H1 (cell line): ENCODE measurements around the gene PDGFRA. TPM values are rescaled to one million over a fixed set of nuclear protein-coding genes. Genes with fewer than 3 reads are reported as not detected.

Source experiments
- CTCF ChIA-PET: fragments of 300-600 bp; sonication (Branson Sonifier 250); formaldehyde crosslinking; loops from one replicate; lab custom pipeline; 2021; ENCODE audit not compliant: partially characterized antibody; lab: Charles Lee
- POLR2A ChIA-PET: fragments of 300-600 bp; sonication (Branson Sonifier 250); formaldehyde crosslinking; loops from one replicate; lab custom pipeline; 2021; ENCODE audit warnings: inconsistent platforms; ENCODE audit not compliant: partially characterized antibody; lab: Charles Lee
- DNase-seq, 2 experiments: peaks; one replicate each; pipeline versions ENCODE4 v3.0.0 to v3.0.0-alpha.2; 2010 to 2022; ENCODE audit warnings: low spot score in 2 of 2, low read depth in 1 of 2, mixed read lengths in 1 of 2
- FAIRE-seq: peaks from 2 replicates; lab custom pipeline; 2011; peaks lifted over from hg19 to GRCh38; lab: Jason Lieb, UNC
- H2AFZ ChIP-seq: 2 replicates; pipeline ENCODE4 v1.8.1; 2012; ENCODE audit warnings: low read length, inconsistent platforms
- H2AK5ac ChIP-seq: 2 replicates; pipeline ENCODE4 v1.6.1; 2013; ENCODE audit warnings: low read depth, low read length
- H2BK120ac ChIP-seq: replicated peaks from 2 replicates; pipeline ENCODE3; 2013; ENCODE audit warnings: low read depth, low read length, inconsistent platforms
- H2BK12ac ChIP-seq: 2 replicates; pipeline ENCODE4 v1.6.1; 2013; ENCODE audit warnings: low read depth, low read length
- H2BK15ac ChIP-seq: 2 replicates; pipeline ENCODE4 v1.6.1; 2013; ENCODE audit warnings: low read length
- H2BK20ac ChIP-seq: 2 replicates; pipeline ENCODE4 v1.6.1; 2013; ENCODE audit warnings: low read length
- H2BK5ac ChIP-seq: 2 replicates; pipeline ENCODE4 v1.6.1; 2013; ENCODE audit warnings: low read depth, low read length
- H3K14ac ChIP-seq: 2 replicates; pipeline ENCODE4 v1.6.1; 2013; ENCODE audit warnings: inconsistent platforms; ENCODE audit not compliant: insufficient read length
- H3K18ac ChIP-seq: 2 replicates; pipeline ENCODE4 v1.6.1; 2013; ENCODE audit warnings: low read length; ENCODE audit errors: extremely low read depth
- H3K23ac ChIP-seq: 2 replicates; pipeline ENCODE4 v1.6.1; 2013; ENCODE audit warnings: inconsistent platforms; ENCODE audit not compliant: insufficient read length
- H3K23me2 ChIP-seq: 2 replicates; pipeline ENCODE4 v1.6.1; 2013; ENCODE audit warnings: low read depth, low read length
- H3K27ac ChIP-seq: 2 replicates; pipeline ENCODE4 v1.6.1; 2011; ENCODE audit warnings: low read depth, low read length, inconsistent platforms
- H3K27me3 ChIP-seq, 4 experiments: replicated peaks in 1 of 4; 1 replicate in 1 of 4; 2 replicates in 3 of 4; pipeline versions ENCODE4 v1.6.1 to v1.8.1; 2011 to 2013; ENCODE audit warnings: low read length in 3 of 4, mild to moderate bottlenecking in 3 of 4, inconsistent platforms in 2 of 4, mixed read lengths in 2 of 4, moderate library complexity in 1 of 4; ENCODE audit not compliant: control insufficient read depth in 3 of 4, insufficient read depth in 3 of 4; ENCODE audit errors: extremely low read depth in 1 of 4
- H3K36me3 ChIP-seq, 4 experiments: 2 replicates each; pipeline versions ENCODE4 v1.6.1 to v1.8.1; 2011 to 2013; ENCODE audit warnings: mild to moderate bottlenecking in 4 of 4, low read length in 3 of 4, moderate library complexity in 2 of 4, control low read depth in 1 of 4, inconsistent platforms in 1 of 4; ENCODE audit not compliant: insufficient read depth in 4 of 4, control insufficient read depth in 2 of 4
- H3K4ac ChIP-seq: replicated peaks from 2 replicates; pipeline ENCODE3; 2013; ENCODE audit warnings: low read length, low read depth, mixed read lengths, inconsistent platforms; ENCODE audit not compliant: insufficient read length
- H3K4me1 ChIP-seq, 4 experiments: replicated peaks in 1 of 4; 1 replicate in 1 of 4; 2 replicates in 3 of 4; pipeline versions ENCODE4 v1.6.1 to v1.8.1; 2011 to 2013; ENCODE audit warnings: low read length in 3 of 4, inconsistent platforms in 2 of 4, mixed read lengths in 1 of 4; ENCODE audit not compliant: insufficient read depth in 4 of 4, control insufficient read depth in 3 of 4
- H3K4me2 ChIP-seq, 2 experiments: 2 replicates each; pipeline versions ENCODE4 v1.6.1 to v1.8.1; 2011 to 2013; ENCODE audit warnings: low read depth in 2 of 2, low read length in 2 of 2, control low read depth in 1 of 2, inconsistent platforms in 1 of 2, mild to moderate bottlenecking in 1 of 2; ENCODE audit not compliant: insufficient read depth in 1 of 2
- H3K4me3 ChIP-seq, 4 experiments: fragments of 200-600, 300-600 bp in 1 of 4; sonication (generic), shearing (Covaris generic), sonication (Bioruptor Twin) in 1 of 4; 2 replicates each; pipeline versions ENCODE4 v1.5.1 to v1.8.1; 2011 to 2016; ENCODE audit warnings: low read length in 4 of 4, low read depth in 3 of 4, control low read depth in 2 of 4, inconsistent platforms in 2 of 4, mild to moderate bottlenecking in 2 of 4, mixed read lengths in 1 of 4, moderate library complexity in 1 of 4; ENCODE audit not compliant: insufficient read depth in 2 of 4; ENCODE audit errors: extremely low read depth in 1 of 4
- H3K56ac ChIP-seq: replicated peaks from 2 replicates; pipeline ENCODE3; 2013; ENCODE audit warnings: low read depth, mild to moderate bottlenecking, mixed read lengths, low read length, inconsistent platforms; ENCODE audit not compliant: insufficient read length
- H3K79me1 ChIP-seq: 2 replicates; pipeline ENCODE4 v1.6.1; 2013; ENCODE audit warnings: low read depth, low read length, control low read depth
- H3K79me2 ChIP-seq, 2 experiments: 2 replicates each; pipeline versions ENCODE4 v1.6.1 to v1.8.1; 2012 to 2013; ENCODE audit warnings: low read length in 2 of 2, mild to moderate bottlenecking in 2 of 2, inconsistent platforms in 1 of 2; ENCODE audit not compliant: insufficient read depth in 2 of 2, control insufficient read depth in 1 of 2
- H3K9ac ChIP-seq, 4 experiments: replicated peaks in 1 of 4; 1 replicate in 1 of 4; 2 replicates in 3 of 4; pipeline versions ENCODE4 v1.6.1 to v1.8.1; 2011 to 2013; ENCODE audit warnings: low read depth in 3 of 4, low read length in 3 of 4, control low read depth in 2 of 4, mild to moderate bottlenecking in 2 of 4, moderate library complexity in 2 of 4, inconsistent platforms in 1 of 4; ENCODE audit errors: extremely low read depth in 1 of 4
- H3K9me3 ChIP-seq, 2 experiments: 2 replicates each; pipeline versions ENCODE4 v1.6.1 to v1.8.1; 2012 to 2013; ENCODE audit warnings: mild to moderate bottlenecking in 2 of 2, moderate library complexity in 2 of 2, control low read depth in 1 of 2, inconsistent platforms in 1 of 2, low read depth in 1 of 2, low read length in 1 of 2, mixed read lengths in 1 of 2; ENCODE audit not compliant: insufficient read depth in 2 of 2
- H4K20me1 ChIP-seq, 2 experiments: replicated peaks in 1 of 2; 2 replicates each; pipeline versions ENCODE3 to v1.8.1; 2011 to 2013; ENCODE audit warnings: inconsistent platforms in 2 of 2, low read length in 2 of 2, mild to moderate bottlenecking in 1 of 2; ENCODE audit not compliant: insufficient read depth in 2 of 2, control insufficient read depth in 1 of 2
- H4K5ac ChIP-seq: 2 replicates; pipeline ENCODE4 v1.6.1; 2013; ENCODE audit warnings: low read length, low read depth, mixed read lengths, inconsistent platforms; ENCODE audit not compliant: insufficient read length
- H4K8ac ChIP-seq: 2 replicates; pipeline ENCODE4 v1.8.0; 2013; ENCODE audit warnings: mild to moderate bottlenecking, moderate library complexity, low read length, inconsistent platforms; ENCODE audit not compliant: insufficient read depth; ENCODE audit errors: extremely low read depth
- H4K91ac ChIP-seq: replicated peaks from 2 replicates; pipeline ENCODE3; 2013; ENCODE audit warnings: low read length, mixed read lengths, inconsistent platforms; ENCODE audit not compliant: insufficient read length
- BCL11A ChIP-seq, 2 experiments: IDR thresholded peaks; one replicate each; pipeline ENCODE4 v1.6.1; 2011; ENCODE audit warnings: low read depth in 2 of 2, low read length in 2 of 2, mild to moderate bottlenecking in 2 of 2
- EZH2 ChIP-seq: fragments of 200-600 bp; sonication (generic); IDR thresholded peaks from 2 replicates; pipeline ENCODE4 v1.7.1; 2012; ENCODE audit warnings: low read depth, mild to moderate bottlenecking, moderate library complexity, low read length, inconsistent platforms; ENCODE audit not compliant: severe bottlenecking
- JUN ChIP-seq: IDR thresholded peaks from 2 replicates; pipeline ENCODE4 v1.6.1; 2011; ENCODE audit warnings: low read depth, mild to moderate bottlenecking, improper control_type of control experiment, low read length
- KDM4A ChIP-seq: IDR thresholded peaks from one replicate; pipeline ENCODE4 v1.7.1; 2012; ENCODE audit warnings: low read depth, mild to moderate bottlenecking, moderate library complexity, low read length, inconsistent platforms; ENCODE audit not compliant: severe bottlenecking
- PHF8 ChIP-seq: fragments of 200-600 bp; sonication (generic); conservative IDR thresholded peaks from 2 replicates; pipeline ENCODE4 v1.7.1; 2012; ENCODE audit warnings: low read depth, mild to moderate bottlenecking, inconsistent platforms, low read length, moderate library complexity
- SUZ12 ChIP-seq: fragments of 200-600 bp; sonication (generic); IDR thresholded peaks from 2 replicates; pipeline ENCODE4 v1.6.1; 2012; ENCODE audit warnings: mild to moderate bottlenecking, inconsistent platforms, low read length, moderate library complexity, mixed read lengths
- TBP ChIP-seq: IDR thresholded peaks from 2 replicates; pipeline ENCODE4 v1.6.1; 2011; ENCODE audit warnings: low read depth, low read length, improper control_type of control experiment
- WGBS, 2 experiments: shearing (Covaris generic) in 1 of 2; methylation state at CpG; one replicate each; pipeline versions ENCODE4 v1.1.6 to v1.1.7; 2013 to 2015; ENCODE audit warnings: low lambda C conversion rate in 2 of 2, mixed read lengths in 2 of 2, inconsistent platforms in 1 of 2, low coverage in 1 of 2, missing lambda C conversion rate in 1 of 2; ENCODE audit not compliant: insufficient replicate concordance in 2 of 2, insufficient coverage in 1 of 2, insufficient read length in 1 of 2; ENCODE audit errors: extremely low coverage in 1 of 2, missing lambda C conversion rate in 1 of 2; 5-methylcytosine and 5-hydroxymethylcytosine counted together
- polyA plus RNA-seq, 7 experiments: library from polyadenylated mRNA; depleted of rRNA in 3 of 7; stranded (reverse) in 5 of 7; unstranded in 2 of 7; fragments of >200 nt in 5 of 7; fragments of 200-250 nt in 2 of 7; gene quantifications; 1 replicate in 5 of 7; 2 replicates in 1 of 7; 4 replicates in 1 of 7; pipeline versions ENCODE4 v1.2.1 to v1.2.3, GENCODE V29; 2011 to 2013; ENCODE audit warnings: missing spikeins in 2 of 7, mixed read lengths in 2 of 7
- total RNA-seq: library from RNA; stranded (reverse); fragmentation: NEBNext Ultra II Directional; extraction: Animal tissue kit (Norgen Biotek cat#: 25700); gene quantifications from 2 replicates; pipeline ENCODE4 v1.2.1, GENCODE V29; 2021
- TF ChIP-seq, protein P1 (sequence below): IDR thresholded peaks from 2 replicates; pipeline ENCODE4 v1.6.1; 2012; ENCODE audit warnings: inconsistent platforms

The PDGFRA gene
- total and polyA plus RNA-seq, 2 of the 8 experiments (the other 6 are each of a cell fraction or from before 2014, with no cell fraction given) = 1.4 to 3.4 TPM

GRCh38 chr4:54226404-54227255 lies 2.5 kb upstream of the PDGFRA start:
- Histone ChIP-seq H4K5ac (no peak overlapping the region), H2BK5ac (no peak overlapping the region; the same call in 1 of the 2 replicates), H3K18ac (peak overlapping the region; percentile 60; the same call in 1 of the 2 replicates), H4K20me1 (peaks cover 7 to 9% of the 10 kb centered on the region in 2 experiments), H2BK15ac (no peak overlapping the region), H3K79me2 (no peaks in the 10 kb centered on the region), H3K9ac (no peak overlapping the region), H2AFZ (no peak overlapping the region), H2BK20ac (no peak overlapping the region), H3K27ac (no peak overlapping the region), H2BK12ac (no peak overlapping the region), H3K27me3 (peaks cover 59 to 100% (median 92%) of the 10 kb centered on the region in 4 experiments), H3K23me2 (peaks cover 34% of the 10 kb centered on the region), H4K8ac (no peak overlapping the region), H3K36me3 (no peaks in the 10 kb centered on the region), H3K4me3 (peak overlapping the region; percentile 32 to 85 (median 50)), H3K4ac (no peak overlapping the region), H3K9me3 (no peaks in the 10 kb centered on the region), H3K4me1 (peaks cover 0 to 32% (median 20%) of the 10 kb centered on the region in 4 experiments; a peak in 6 of 7 replicates), H2BK120ac (no peak overlapping the region), H3K14ac (no peak overlapping the region), H3K4me2 (peak overlapping the region; percentile 67 to 87), H3K56ac (no peak overlapping the region), H3K79me1 (no peaks in the 10 kb centered on the region), H2AK5ac (no peak overlapping the region), H3K23ac (no peak overlapping the region), H4K91ac (no peak overlapping the region)
- FAIRE-seq (no peak), DNase-seq (peak in 1 of 2 experiments; percentile 67)
- TF ChIP-seq PHF8 (no peak), TBP (no peak), BCL11A (IDR thresholded peaks at IDR 0.05; ENCODE audit: low read depth in 2 of 2, low read length in 2 of 2) (no peak), KDM4A (peak; percentile 11), EZH2 (peak; percentile 77), JUN (no peak), SUZ12 (peak; percentile 72)
- TF ChIP-seq, protein P1, sequence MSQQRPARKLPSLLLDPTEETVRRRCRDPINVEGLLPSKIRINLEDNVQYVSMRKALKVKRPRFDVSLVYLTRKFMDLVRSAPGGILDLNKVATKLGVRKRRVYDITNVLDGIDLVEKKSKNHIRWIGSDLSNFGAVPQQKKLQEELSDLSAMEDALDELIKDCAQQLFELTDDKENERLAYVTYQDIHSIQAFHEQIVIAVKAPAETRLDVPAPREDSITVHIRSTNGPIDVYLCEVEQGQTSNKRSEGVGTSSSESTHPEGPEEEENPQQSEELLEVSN = 0 out of 2 replicates have a peak, but pooled peaks have one; percentile 34
- POLR2A ChIA-PET = interaction anchor here (1.3 kb wide), 1 partner anchor 117 kb away, joined by 4 read pairs; no protein-coding TSS in a partner anchor
- CTCF ChIA-PET = interaction anchor here (1.1 to 3.7 kb wide), 10 partner anchors 7 to 319 kb away, joined by 3 to 24 read pairs (median 5); no protein-coding TSS in a partner anchor
- WGBS, 2 experiments = 1% methylated on average over 37 of the region's 47 CpGs; no CpG with 5 or more reads in 1 of the 2 experiments
